Raji (cell line): ENCODE measurements around the gene KCTD11.

ENCODE experiments used
- POLR2A ChIP-seq: IDR thresholded peaks from 2 replicates; pipeline ENCODE4 v1.6.1; 2011; ENCODE audit warnings: low read depth, low read length, control low read depth; ENCODE audit not compliant: insufficient read depth

Gene KCTD11

GRCh38 chr17:7351665-7352502 lies at the start of gene KCTD11:
Gene KCTD11 (plus strand): TSS chr17:7352162.
- peak; percentile 54 for TF ChIP-seq POLR2A

DNA sequence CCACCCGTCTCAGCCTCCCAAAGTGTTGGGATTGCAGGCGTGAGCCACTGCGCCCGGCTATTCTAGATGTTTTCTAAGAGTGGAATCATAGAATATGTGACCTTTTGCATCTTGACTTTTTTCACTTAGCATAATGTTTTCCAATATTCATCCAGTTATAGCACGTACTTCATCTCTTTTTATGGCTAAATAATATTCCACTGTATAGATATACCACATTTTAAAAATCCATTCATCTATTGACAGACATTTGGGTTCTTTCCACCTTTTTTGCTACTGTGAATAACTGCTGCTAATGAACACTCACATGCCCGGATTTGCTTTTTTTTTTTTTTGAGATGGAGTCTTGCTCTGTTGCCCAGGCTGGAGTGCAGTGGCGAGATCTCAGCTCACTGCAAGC lies 47.8 kb upstream of the KCTD11 start:
- TF ChIP-seq POLR2A = no peak

DNA sequence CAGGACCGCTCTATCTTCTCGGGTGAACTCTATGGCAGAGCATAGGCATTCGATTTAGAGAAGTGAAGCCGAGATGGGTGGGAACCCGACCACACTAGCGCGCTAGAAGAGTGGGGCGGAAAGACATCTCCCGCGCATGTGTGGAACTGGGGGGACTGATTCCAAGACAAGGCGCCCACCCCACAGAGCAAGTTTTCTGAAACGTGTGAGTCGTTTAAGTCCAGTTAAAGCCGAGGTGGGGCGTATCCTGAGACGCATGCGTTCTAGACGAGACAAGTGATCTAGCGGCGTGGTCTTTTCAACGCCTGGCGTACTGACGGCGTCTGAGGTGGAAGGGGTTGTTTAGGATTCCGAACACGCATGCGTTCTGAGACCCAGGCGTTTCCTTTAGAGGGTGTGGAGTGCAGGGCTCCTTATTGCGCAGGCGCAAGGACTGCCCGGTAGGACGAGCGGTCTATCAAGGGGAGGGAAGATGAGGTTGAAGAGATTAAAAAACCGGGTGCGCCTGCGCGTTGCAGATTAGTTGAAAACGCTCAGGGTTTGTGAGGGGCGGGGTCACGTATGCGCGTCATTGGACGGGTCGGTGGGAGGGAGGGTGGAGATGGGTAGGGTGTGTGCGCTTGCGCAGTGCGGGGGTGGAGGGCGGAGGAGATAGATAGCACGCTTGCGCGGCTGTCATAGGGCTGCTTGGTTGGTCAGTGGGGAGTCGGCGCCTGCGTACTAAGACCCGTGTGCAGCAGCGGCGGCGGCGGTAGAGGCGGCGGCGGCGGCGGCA lies 44.9 kb upstream of the KCTD11 start, which contains the start of gene EIF5A:
TSS of gene EIF5A (plus strand) at position 718 of the 775 bp plus-strand sequence. CDS start 2,008 bp downstream, outside the sequence.
- TF ChIP-seq POLR2A = peak; percentile 84

DNA sequence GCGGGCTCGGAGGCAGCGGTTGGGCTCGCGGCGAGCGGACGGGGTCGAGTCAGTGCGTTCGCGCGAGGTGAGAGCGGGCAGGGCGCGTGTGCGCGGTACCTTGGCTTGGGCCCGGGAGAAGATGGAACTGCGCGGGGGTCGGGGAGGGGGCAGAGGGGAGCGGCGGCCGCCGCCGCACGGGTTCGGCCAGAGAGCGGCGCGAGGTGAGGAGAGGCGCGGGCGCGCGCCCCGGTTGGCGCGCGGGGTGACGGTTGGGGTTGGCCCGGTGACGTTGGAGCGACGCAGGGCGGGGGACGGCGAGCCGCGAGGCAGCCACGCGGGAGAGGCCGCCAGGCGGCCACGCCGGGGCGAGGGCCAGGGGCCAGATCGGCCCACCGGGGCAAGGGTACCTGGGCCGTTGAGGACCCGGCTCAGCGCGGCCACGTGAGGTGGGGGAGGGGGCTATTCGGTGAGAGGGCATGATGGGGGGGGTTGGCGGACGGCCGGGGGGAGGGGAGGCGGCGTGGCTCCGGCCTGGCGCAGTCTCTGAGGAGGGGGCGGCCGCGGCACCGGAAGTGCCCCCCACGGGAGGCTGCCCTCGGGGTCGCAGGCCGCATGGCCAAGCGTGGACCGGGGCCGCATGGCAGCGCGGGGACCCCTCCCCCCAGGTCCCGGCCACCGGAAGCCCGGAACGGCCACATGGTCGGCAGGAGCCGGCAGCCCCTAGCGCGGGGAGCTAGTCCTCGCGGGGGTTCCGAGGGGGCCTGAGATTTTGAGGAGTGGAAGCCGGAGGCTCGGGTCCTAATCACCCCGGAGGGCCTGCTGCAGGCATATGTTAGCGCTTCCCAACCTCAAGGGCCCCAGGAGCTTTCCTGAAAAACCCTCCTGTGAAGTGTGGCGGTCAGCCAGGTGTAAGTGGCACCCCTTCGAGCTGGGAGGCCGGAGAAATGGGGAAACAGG lies 44.0 kb upstream of the KCTD11 start:
- TF ChIP-seq POLR2A = peak; percentile 13

DNA sequence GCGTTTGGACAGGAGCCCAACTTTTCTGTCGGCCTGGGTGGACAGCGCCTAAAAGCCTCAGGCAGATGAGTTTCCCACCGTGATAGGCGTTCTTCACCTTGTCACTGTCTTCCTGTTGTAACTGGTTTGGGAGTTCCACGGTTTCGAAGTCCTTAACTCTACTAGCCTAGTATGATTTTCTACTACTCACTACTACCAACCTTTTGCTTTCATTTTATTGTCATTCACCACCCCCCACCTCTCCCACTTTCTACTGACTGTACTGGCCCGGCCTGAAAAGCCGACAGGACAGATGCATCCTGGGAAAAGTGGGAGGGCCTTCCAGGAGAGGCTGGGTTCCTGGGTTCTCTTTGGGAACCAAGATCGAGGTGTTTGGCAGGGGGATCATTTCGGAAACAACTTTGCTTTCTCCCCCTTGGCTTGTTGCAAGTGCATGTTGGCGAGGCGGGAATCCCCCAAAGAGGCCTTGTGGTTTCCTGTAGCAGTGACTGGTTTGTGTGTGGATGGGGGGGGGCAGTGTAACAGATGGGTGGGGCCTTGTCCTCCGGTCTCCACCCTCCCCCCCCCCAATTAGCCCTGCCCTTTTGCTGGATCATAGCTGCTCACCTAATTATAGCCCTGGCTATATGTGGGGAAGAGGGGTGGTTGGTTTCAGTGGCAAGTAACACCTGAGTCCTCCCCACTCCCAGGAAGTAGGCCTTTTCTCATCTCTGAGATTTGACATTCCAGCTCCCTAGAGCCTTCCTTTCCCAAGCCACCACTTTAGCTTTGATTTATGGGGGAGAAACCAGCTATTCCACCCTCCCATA lies 43.1 kb upstream of the KCTD11 start:
- peak; percentile 58 for TF ChIP-seq POLR2A

- TF ChIP-seq POLR2A = no peak
These were observed 42.3 kb upstream of the KCTD11 start for GRCh38 chr17:7309628-7310027.

DNA sequence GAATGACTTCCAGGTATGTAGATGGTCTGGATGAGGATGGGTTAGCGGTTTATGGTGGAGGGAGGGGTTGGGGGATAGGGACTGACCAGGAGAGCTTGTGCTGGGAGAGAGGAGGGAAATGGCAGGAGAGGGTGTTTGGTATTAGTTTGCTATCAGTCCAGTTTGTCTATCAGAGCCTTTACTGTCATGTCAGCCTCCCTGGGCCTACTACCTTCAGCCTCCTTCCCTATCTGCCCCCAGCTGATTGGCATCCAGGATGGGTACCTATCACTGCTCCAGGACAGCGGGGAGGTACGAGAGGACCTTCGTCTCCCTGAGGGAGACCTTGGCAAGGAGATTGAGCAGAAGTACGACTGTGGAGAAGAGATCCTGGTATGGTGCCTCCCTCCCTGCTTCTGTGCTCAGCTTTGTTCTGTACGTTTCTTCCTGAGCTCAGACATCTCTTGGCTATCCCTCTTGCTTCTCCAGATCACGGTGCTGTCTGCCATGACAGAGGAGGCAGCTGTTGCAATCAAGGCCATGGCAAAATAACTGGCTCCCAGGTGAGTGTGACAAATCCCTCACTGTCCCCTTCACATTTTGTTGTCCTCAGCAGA lies 40.8 kb upstream of the KCTD11 start:
- TF ChIP-seq POLR2A = no peak

GRCh38 chr17:7312432-7313087 lies 39.4 kb upstream of the KCTD11 start:
- no peak for TF ChIP-seq POLR2A

DNA sequence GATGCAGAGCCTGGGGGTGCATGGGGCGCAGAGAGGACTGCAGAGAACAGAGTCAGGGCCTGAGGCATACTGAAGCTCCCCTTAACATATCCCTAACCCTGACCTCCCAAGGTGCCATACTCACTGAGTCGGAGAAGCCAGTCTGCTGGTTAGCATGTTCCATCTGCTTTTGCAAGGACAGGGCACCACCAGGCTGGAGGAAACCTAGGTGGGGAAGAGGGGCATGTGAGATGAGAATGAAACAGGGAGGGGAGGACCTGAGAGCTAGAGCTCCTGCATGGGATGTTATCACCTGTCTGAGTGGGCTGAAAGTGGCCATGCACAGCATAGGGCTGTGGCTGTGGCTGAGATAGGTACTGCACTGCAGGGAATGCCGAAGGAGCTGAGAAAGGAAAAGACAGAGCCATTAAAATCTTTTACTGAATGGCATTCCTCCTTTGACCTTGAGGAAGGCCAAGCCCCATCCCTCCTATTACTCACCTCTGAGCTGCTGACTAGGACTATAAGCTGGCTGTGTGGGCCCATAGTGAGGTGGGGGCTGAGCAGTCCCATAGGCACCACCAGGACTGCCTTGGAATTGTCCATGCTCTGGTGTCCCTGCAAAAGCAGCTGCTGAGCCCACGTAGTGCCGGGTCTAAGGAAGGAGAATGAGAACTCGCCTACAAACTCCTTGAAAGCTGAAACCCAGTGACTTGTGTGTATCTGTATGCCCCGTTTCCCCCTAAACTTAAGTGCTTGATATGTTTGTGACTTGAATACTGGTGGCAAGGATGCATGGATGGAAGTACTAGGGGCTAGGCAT lies 38.7 kb upstream of the KCTD11 start:
- 0 out of 2 replicates have a peak, but pooled peaks have one; percentile 13 for TF ChIP-seq POLR2A

GRCh38 chr17:7313890-7314718 lies 37.9 kb upstream of the KCTD11 start:
- TF ChIP-seq POLR2A = no peak; the same call in 1 of the 2 replicates

DNA sequence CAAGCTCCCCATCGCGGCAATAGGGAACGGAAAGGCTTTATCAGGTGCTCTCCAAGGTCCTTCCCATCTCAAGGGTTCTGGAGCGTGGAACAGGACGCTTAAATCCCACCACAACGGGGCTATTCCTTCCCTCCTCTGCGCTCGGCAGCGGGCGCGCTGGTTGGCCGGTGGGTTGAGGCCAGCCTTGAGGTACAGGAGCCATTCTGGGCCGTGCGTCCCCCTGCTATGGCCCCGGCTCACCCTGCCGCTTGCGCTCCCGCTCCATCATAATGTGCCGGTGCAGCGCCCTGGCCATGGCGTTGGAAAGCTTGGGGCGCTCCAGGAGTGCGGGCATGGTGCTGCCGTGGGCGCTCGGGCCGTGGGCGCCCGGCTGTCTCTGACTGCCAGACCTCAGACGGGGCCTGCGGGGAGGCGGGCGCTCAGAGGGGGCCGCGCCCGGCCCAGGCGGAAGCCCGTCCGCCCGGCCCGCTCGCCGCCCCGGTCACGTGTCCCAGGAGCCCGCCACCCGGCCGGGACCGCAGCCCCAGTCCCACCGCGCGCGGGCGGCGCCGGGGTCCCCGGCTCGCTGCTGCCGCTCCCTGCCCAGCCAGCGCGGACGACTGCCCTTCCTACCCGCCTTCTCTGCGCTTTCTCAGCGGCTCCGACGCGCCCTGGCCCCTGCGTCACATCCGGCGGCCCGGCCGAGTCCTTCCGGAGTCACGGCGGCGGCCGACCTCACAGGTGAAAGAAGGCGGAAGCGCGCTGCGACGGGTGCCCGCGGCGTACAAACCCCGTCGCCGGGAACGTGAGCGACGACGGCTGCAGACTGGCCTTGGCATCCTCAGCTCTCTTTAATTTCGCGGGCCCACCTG lies 37.0 kb upstream of the KCTD11 start, which contains the start of gene GPS2:
TSS of gene GPS2 (minus strand) at position 642 of the 851 bp plus-strand sequence. CDS start at position 334, 308 bp downstream.
- TF ChIP-seq POLR2A = peak; percentile 89
